Activated CD8-positive, alpha-beta T cell treated with anti-CD3 and anti-CD28 coated beads for 36 hours (primary cell): Measurements from ENCODE around the gene TIMD4. TPM values are rescaled to one million over a fixed set of nuclear protein-coding genes. Genes with fewer than 3 reads are reported as not detected.

ENCODE experiments used
- ATAC-seq: fragments of 200-7000 bp; cut with Tn5 transposase; one replicate; pipeline ENCODE4 v1.10.0; 2021; ENCODE audit warnings: mild to moderate bottlenecking, moderate library complexity
- CTCF ChIA-PET: fragments of 350-600 bp; sonication (Branson Sonifier 250); formaldehyde crosslinking; loops from one replicate; lab custom pipeline; 2021; ENCODE audit warnings: antibody characterized with exemption; lab: Charles Lee
- POLR2A ChIA-PET: fragments of 350-600 bp; sonication (Branson Sonifier 250); formaldehyde crosslinking; loops from one replicate; lab custom pipeline; 2021; ENCODE audit warnings: antibody characterized with exemption; lab: Charles Lee
- DNase-seq: peaks from one replicate; pipeline ENCODE4 v3.0.0-alpha.2; 2020
- H3K27ac Mint-ChIP-seq: one replicate; pipeline ENCODE4 v1.8.0; 2021; ENCODE audit warnings: mild to moderate bottlenecking, mixed read lengths
- H3K27me3 Mint-ChIP-seq: one replicate; pipeline ENCODE4 v1.8.0; 2021; ENCODE audit warnings: mixed read lengths
- H3K36me3 Mint-ChIP-seq: one replicate; pipeline ENCODE4 v1.8.0; 2021; ENCODE audit warnings: low read depth, mixed read lengths
- H3K4me1 Mint-ChIP-seq: one replicate; pipeline ENCODE4 v1.8.0; 2021; ENCODE audit warnings: low read depth, mixed read lengths
- H3K4me3 Mint-ChIP-seq: one replicate; pipeline ENCODE4 v1.8.0; 2021; ENCODE audit warnings: mild to moderate bottlenecking, moderate library complexity, mixed read lengths
- H3K9me3 Mint-ChIP-seq: one replicate; pipeline ENCODE4 v1.8.0; 2021; ENCODE audit warnings: mixed read lengths
- intact Hi-C: fragments of 100-400 bp; cut with micrococcal nuclease; formaldehyde crosslinking; loops from one replicate; pipeline ENCODE4 v1.10.0; 2022
- total RNA-seq, 2 experiments: library from RNA; stranded (reverse); gene quantifications; one replicate each; pipeline ENCODE4 v1.2.3, GENCODE V29; 2021
- TF ChIP-seq, protein P1 (sequence below): fragments of 200-600 bp; IDR thresholded peaks from one replicate; pipeline ENCODE4 v1.8.0; 2022; ENCODE audit warnings: antibody characterized with exemption, mild to moderate bottlenecking

The TIMD4 gene
- total RNA-seq, 2 experiments from 2014 or later = 0.83 to 1.2 TPM

DNA sequence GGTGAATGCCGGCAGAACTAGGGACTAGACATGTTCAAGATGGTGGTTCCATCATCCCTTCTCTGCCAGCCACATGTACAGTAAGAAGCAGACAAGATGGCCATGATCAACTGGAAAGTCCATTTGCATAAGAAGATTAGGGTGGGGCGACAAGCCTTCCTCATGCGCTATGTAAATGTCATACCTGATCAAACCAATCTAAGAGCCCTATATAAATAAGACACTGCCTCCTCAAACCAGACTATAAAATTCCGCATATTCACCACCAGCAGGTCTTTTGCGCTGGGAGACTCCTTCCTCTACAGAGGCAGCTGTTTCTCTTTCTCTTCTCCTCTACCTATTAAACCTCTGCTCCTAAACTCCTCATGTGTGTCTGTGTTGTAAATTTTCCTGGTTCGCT is 53.8 kb downstream of the TIMD4 start:
- Mint-ChIP-seq H3K4me3 (no peak overlapping the region), H3K9me3 (peaks cover 10% of the 10 kb centered on the region), H3K27me3 (no peaks in the 10 kb centered on the region), H3K36me3 (peaks cover 16% of the 10 kb centered on the region), H3K27ac (no peak overlapping the region), H3K4me1 (peaks cover 23% of the 10 kb centered on the region)
- CTCF ChIA-PET = interaction anchor here (1.2 kb wide), 1 partner anchor 118 kb away, joined by 3 read pairs; no protein-coding TSS in a partner anchor
- ATAC-seq (no peak), DNase-seq (no peak)
- POLR2A ChIA-PET = interaction anchor here (1.0 to 1.3 kb wide), 2 partner anchors 9 to 12 kb away, joined by 3 read pairs; no protein-coding TSS in a partner anchor
- TF ChIP-seq, protein P1, sequence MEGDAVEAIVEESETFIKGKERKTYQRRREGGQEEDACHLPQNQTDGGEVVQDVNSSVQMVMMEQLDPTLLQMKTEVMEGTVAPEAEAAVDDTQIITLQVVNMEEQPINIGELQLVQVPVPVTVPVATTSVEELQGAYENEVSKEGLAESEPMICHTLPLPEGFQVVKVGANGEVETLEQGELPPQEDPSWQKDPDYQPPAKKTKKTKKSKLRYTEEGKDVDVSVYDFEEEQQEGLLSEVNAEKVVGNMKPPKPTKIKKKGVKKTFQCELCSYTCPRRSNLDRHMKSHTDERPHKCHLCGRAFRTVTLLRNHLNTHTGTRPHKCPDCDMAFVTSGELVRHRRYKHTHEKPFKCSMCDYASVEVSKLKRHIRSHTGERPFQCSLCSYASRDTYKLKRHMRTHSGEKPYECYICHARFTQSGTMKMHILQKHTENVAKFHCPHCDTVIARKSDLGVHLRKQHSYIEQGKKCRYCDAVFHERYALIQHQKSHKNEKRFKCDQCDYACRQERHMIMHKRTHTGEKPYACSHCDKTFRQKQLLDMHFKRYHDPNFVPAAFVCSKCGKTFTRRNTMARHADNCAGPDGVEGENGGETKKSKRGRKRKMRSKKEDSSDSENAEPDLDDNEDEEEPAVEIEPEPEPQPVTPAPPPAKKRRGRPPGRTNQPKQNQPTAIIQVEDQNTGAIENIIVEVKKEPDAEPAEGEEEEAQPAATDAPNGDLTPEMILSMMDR = no peak
- intact Hi-C loops = no loop called here

DNA sequence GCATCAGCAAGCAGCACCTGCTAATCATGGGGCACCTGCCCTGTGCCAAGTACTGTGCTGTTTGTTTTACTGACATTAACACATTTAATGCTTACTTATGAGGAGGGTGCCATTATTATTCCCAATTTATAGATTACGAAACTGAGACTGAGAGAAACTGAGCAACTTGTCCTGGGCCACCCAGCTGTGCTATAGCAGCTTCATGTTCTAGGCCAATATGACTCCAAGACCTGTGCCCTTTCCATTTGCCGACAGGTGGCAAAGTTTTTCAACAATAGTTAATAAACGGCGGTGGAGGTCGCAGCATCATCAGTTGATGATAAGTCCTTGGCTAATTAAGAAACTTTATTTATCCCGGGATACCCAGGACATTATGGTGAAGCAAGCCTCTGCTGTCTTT is 55.4 kb downstream of the TIMD4 start:
- DNase-seq (no peak), ATAC-seq (no peak)
- Mint-ChIP-seq H3K36me3 (peaks cover 4% of the 10 kb centered on the region), H3K27me3 (no peaks in the 10 kb centered on the region), H3K27ac (no peak overlapping the region), H3K4me1 (peaks cover 10% of the 10 kb centered on the region), H3K4me3 (no peak overlapping the region), H3K9me3 (peaks cover 2% of the 10 kb centered on the region)
- ChIA-PET POLR2A (interaction anchor here (0.6 to 1.9 kb wide), 3 partner anchors 9 to 93 kb away, joined by 3 to 4 read pairs (median 4); no protein-coding TSS in a partner anchor), CTCF (interaction anchor here (1.4 kb wide), 1 partner anchor 93 kb away, joined by 3 read pairs; no protein-coding TSS in a partner anchor)
- TF ChIP-seq, protein P1 = no peak
- intact Hi-C loops = no loop called here

DNA sequence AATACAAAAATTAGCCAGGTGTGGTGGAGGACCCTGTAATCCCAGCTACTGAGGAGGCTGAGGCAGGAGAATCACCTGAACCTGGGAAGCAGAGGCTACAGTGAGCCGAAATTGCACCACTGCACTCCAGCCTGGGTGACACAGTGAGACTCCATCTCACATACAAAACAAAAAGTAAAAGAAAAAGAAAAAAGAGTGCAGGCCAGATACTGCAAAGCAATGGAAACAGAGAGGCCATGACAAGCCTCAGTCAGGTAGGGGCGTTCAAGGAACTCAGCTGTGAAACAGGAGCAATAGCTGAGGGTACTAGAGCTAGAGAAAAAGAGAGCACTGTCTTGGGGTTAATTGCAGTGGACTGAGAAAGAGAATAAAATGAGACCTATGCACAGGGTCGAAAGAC is 56.2 kb downstream of the TIMD4 start:
- Mint-ChIP-seq H3K4me1 (peaks cover 7% of the 10 kb centered on the region), H3K27ac (no peak overlapping the region), H3K36me3 (peaks cover 1% of the 10 kb centered on the region), H3K27me3 (no peaks in the 10 kb centered on the region), H3K9me3 (no peaks in the 10 kb centered on the region), H3K4me3 (no peak overlapping the region)
- ChIA-PET POLR2A (interaction anchor here (1.1 to 1.9 kb wide), 2 partner anchors 8 to 13 kb away, joined by 4 read pairs; no protein-coding TSS in a partner anchor), CTCF (interaction anchor here (0.6 kb wide), 1 partner anchor 975 kb away, joined by 3 read pairs; no protein-coding TSS in a partner anchor)
- DNase-seq (no peak), ATAC-seq (no peak)
- TF ChIP-seq, protein P1 = no peak
- intact Hi-C loops = no loop called here

DNA sequence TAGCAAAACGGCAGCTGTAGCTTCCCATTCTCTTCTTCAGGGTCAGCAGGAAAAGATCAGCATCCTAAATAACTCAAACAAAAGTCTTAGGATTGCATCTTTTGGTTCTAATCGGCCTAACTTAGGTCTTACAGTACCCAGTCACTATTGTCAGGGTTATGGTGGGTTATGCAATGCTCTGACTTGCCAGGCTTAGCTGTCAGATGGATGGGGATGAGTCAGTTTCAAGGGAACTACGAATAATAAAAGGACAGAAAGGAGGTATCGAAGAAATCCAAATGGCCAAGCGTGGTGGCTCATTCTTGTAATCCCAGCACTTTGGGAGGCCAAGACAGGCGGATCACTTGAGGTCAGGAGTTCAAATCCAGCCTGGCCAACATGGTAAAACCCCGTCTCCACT is 66.5 kb downstream of the TIMD4 start:
- Mint-ChIP-seq H3K9me3 (no peaks in the 10 kb centered on the region), H3K36me3 (no peaks in the 10 kb centered on the region), H3K4me3 (no peak overlapping the region), H3K4me1 (peaks cover 25% of the 10 kb centered on the region), H3K27me3 (no peaks in the 10 kb centered on the region), H3K27ac (no peak overlapping the region)
- intact Hi-C loops = no loop called here
- TF ChIP-seq, protein P1 = no peak
- ATAC-seq (no peak), DNase-seq (no peak)
- ChIA-PET POLR2A (no interaction called here), CTCF (interaction anchor here (0.7 kb wide), 1 partner anchor 15 kb away, joined by 3 read pairs; no protein-coding TSS in a partner anchor)

DNA sequence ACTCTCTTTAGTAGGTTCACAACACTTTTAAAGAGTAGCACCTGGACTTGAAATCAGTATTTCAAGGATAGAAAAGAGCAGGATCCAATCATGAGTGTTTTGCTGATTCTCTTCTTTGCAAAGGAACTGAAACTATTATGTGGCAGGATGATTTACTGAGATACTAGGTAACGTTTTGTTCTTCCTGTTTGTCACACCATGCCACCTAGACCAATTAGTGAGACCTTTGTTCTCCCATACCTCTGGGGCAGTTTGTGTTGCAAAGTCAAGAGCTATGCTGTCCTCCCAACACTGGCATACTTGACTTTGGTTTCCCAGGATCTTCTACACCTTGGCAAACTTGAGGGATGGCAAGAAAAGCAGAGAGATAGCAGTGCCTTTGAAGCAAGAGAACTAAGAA is 69.5 kb downstream of the TIMD4 start:
- intact Hi-C loops = no loop called here
- POLR2A ChIA-PET = interaction anchor here (1.1 to 1.9 kb wide), 2 partner anchors 13 to 28 kb away, joined by 4 read pairs; no protein-coding TSS in a partner anchor
- peak; percentile 70 for ATAC-seq

More for the DNA sequence above, 69.5 kb downstream of the TIMD4 start:
- no peak for DNase-seq
- Mint-ChIP-seq H3K36me3 (no peaks in the 10 kb centered on the region), H3K27me3 (no peaks in the 10 kb centered on the region), H3K4me3 (no peak overlapping the region), H3K4me1 (peaks cover 25% of the 10 kb centered on the region), H3K27ac (peak overlapping the region; percentile 81), H3K9me3 (no peaks in the 10 kb centered on the region)
- TF ChIP-seq, protein P1 = no peak
- CTCF ChIA-PET = interaction anchor here (1.2 to 1.4 kb wide), 2 partner anchors 12 to 40 kb away, joined by 4 to 5 read pairs; no protein-coding TSS in a partner anchor
